Activated naive CD8-positive, alpha-beta T cell treated with anti-CD3 and anti-CD28 coated beads, Interleukin-2, amount 10 ng/mL, durations not matched to agents 7 days and 5 days (primary cell): ENCODE measurements around the gene PHAF1. TPM values are rescaled to one million over a fixed set of nuclear protein-coding genes. Genes with fewer than 3 reads are reported as not detected.

Experiments
- ATAC-seq: fragments of 150-1000 bp; cut with Tn5 transposase; one replicate; pipeline ENCODE4 v1.10.0; 2021; ENCODE audit warnings: low read depth, moderate library complexity
- POLR2A ChIA-PET: fragments of 350-600 bp; sonication (Branson Sonifier 250); formaldehyde crosslinking; loops from one replicate; lab custom pipeline; 2021; ENCODE audit warnings: antibody characterized with exemption; lab: Charles Lee
- DNase-seq: peaks from one replicate; pipeline ENCODE4 v3.0.0; 2021
- H3K27ac Mint-ChIP-seq: one replicate; pipeline ENCODE4 v1.8.0; 2022; ENCODE audit warnings: mild to moderate bottlenecking, mixed read lengths
- H3K27me3 Mint-ChIP-seq: one replicate; pipeline ENCODE4 v1.8.0; 2022; ENCODE audit warnings: mild to moderate bottlenecking, moderate library complexity, mixed read lengths
- H3K36me3 Mint-ChIP-seq: one replicate; pipeline ENCODE4 v1.8.0; 2021; ENCODE audit warnings: mild to moderate bottlenecking, mixed read lengths
- H3K4me1 Mint-ChIP-seq: one replicate; pipeline ENCODE4 v1.8.0; 2021; ENCODE audit warnings: mixed read lengths
- H3K4me3 Mint-ChIP-seq: one replicate; pipeline ENCODE4 v1.8.0; 2022; ENCODE audit warnings: mild to moderate bottlenecking, moderate library complexity, mixed read lengths
- H3K9me3 Mint-ChIP-seq: one replicate; pipeline ENCODE4 v1.8.0; 2021; ENCODE audit warnings: mixed read lengths
- total RNA-seq, 2 experiments: library from RNA; stranded (reverse); gene quantifications; one replicate each; pipeline ENCODE4 v1.2.3, GENCODE V29; 2021

Gene PHAF1
- total RNA-seq, 2 experiments from 2014 or later = 16.6 to 17.3 TPM

- Mint-ChIP-seq H3K4me1 (peaks cover 8% of the 10 kb centered on the region), H3K27ac (peak overlapping the region; percentile 76), H3K27me3 (peaks cover 14% of the 10 kb centered on the region), H3K4me3 (peak overlapping the region; percentile 86), H3K9me3 (no peaks in the 10 kb centered on the region), H3K36me3 (no peaks in the 10 kb centered on the region)
- POLR2A ChIA-PET = interaction anchor here (0.8 to 3.4 kb wide), 9 partner anchors 9 to 201 kb away, joined by 3 to 14 read pairs (median 4); partner anchors contain the start of genes B3GNT9, FBXL8 and TRADD
- DNase-seq (peak; percentile 90), ATAC-seq (peak; percentile 24)
Observed at GRCh38 chr16:67184995-67185650, 75.4 kb downstream of the PHAF1 start.

GRCh38 chr16:67185651-67186134, 76.0 kb downstream of the PHAF1 start:
- POLR2A ChIA-PET = interaction anchor here (0.8 to 3.4 kb wide), 7 partner anchors 26 to 202 kb away, joined by 3 to 14 read pairs (median 4); partner anchors contain the start of genes B3GNT9, FBXL8 and TRADD
- Mint-ChIP-seq H3K27ac (no peak overlapping the region), H3K4me3 (peak overlapping the region; percentile 86), H3K9me3 (no peaks in the 10 kb centered on the region), H3K4me1 (peaks cover 8% of the 10 kb centered on the region), H3K36me3 (no peaks in the 10 kb centered on the region), H3K27me3 (peaks cover 14% of the 10 kb centered on the region)
- no peak for ATAC-seq
- DNase-seq = no peak

- Mint-ChIP-seq H3K27me3 (peaks cover 14% of the 10 kb centered on the region), H3K36me3 (no peaks in the 10 kb centered on the region), H3K27ac (no peak overlapping the region), H3K4me3 (no peak overlapping the region), H3K4me1 (peaks cover 11% of the 10 kb centered on the region), H3K9me3 (no peaks in the 10 kb centered on the region)
- POLR2A ChIA-PET = no interaction called here
- no peak for ATAC-seq
- DNase-seq = no peak
Observed at GRCh38 chr16:67186550-67186950, 76.8 kb downstream of the PHAF1 start.

GRCh38 chr16:67187175-67187890, 77.6 kb downstream of the PHAF1 start:
- Mint-ChIP-seq H3K4me3 (no peak overlapping the region), H3K9me3 (no peaks in the 10 kb centered on the region), H3K27me3 (peaks cover 14% of the 10 kb centered on the region), H3K4me1 (peaks cover 14% of the 10 kb centered on the region), H3K27ac (no peak overlapping the region), H3K36me3 (no peaks in the 10 kb centered on the region)
- DNase-seq = no peak
- POLR2A ChIA-PET = no interaction called here
- no peak for ATAC-seq

- H3K9me3 Mint-ChIP-seq = no peaks in the 10 kb centered on the region
- H3K27me3 Mint-ChIP-seq = peaks cover 14% of the 10 kb centered on the region
- no peak for ATAC-seq
- H3K27ac Mint-ChIP-seq = peak overlapping the region; percentile 34
- DNase-seq = no peak
- peaks cover 4% of the 10 kb centered on the region for H3K36me3 Mint-ChIP-seq
- POLR2A ChIA-PET = no interaction called here
- H3K4me3 Mint-ChIP-seq = no peak overlapping the region
- H3K4me1 Mint-ChIP-seq = peaks cover 23% of the 10 kb centered on the region
Observed at GRCh38 chr16:67188323-67188722, 78.6 kb downstream of the PHAF1 start.

- H3K27me3 Mint-ChIP-seq = peaks cover 14% of the 10 kb centered on the region
- no peak overlapping the region for H3K4me3 Mint-ChIP-seq
- no peak overlapping the region for H3K27ac Mint-ChIP-seq
- peaks cover 4% of the 10 kb centered on the region for H3K36me3 Mint-ChIP-seq
- no peaks in the 10 kb centered on the region for H3K9me3 Mint-ChIP-seq
- no peak for DNase-seq
- POLR2A ChIA-PET = no interaction called here
- ATAC-seq = no peak
- peaks cover 28% of the 10 kb centered on the region for H3K4me1 Mint-ChIP-seq
Observed at GRCh38 chr16:67188798-67189197, 79.1 kb downstream of the PHAF1 start.

GRCh38 chr16:67190041-67190440, 80.3 kb downstream of the PHAF1 start, which contains the start of gene EXOC3L1:
Gene EXOC3L1 (minus strand): TSS chr16:67190136. CDS start chr16:67189676, 460 bp downstream.
- Mint-ChIP-seq H3K27ac (no peak within 1 kb of the TSS), H3K4me1 (peaks cover 31% of the 10 kb centered on the region), H3K36me3 (peaks cover 4% of the 10 kb centered on the region), H3K9me3 (no peaks in the 10 kb centered on the region), H3K4me3 (no peak within 1 kb of the TSS), H3K27me3 (peaks cover 14% of the 10 kb centered on the region)
- POLR2A ChIA-PET = interaction anchor here (0.6 kb wide), 1 partner anchor 177 kb away, joined by 3 read pairs; no protein-coding TSS in a partner anchor
- ATAC-seq (no peak), DNase-seq (no peak)

GRCh38 chr16:67190448-67191399, 81.0 kb downstream of the PHAF1 start:
- H3K27ac Mint-ChIP-seq = peak overlapping the region; percentile 84
- peaks cover 6% of the 10 kb centered on the region for H3K36me3 Mint-ChIP-seq
- no peak overlapping the region for H3K4me3 Mint-ChIP-seq
- POLR2A ChIA-PET = interaction anchor here (0.5 to 0.6 kb wide), 2 partner anchors 37 to 177 kb away, joined by 3 read pairs; no protein-coding TSS in a partner anchor
- ATAC-seq = no peak
- peaks cover 24% of the 10 kb centered on the region for H3K4me1 Mint-ChIP-seq
- H3K27me3 Mint-ChIP-seq = peaks cover 7% of the 10 kb centered on the region
- no peak for DNase-seq
- no peaks in the 10 kb centered on the region for H3K9me3 Mint-ChIP-seq

- Mint-ChIP-seq H3K4me1 (peaks cover 27% of the 10 kb centered on the region), H3K9me3 (no peaks in the 10 kb centered on the region), H3K4me3 (peak overlapping the region; percentile 95), H3K36me3 (peaks cover 12% of the 10 kb centered on the region), H3K27me3 (peaks cover 4% of the 10 kb centered on the region), H3K27ac (peak overlapping the region; percentile 84)
- peak; percentile 45 for ATAC-seq
- POLR2A ChIA-PET = interaction anchor here (0.7 to 1.0 kb wide), 2 partner anchors 26 to 208 kb away, joined by 3 to 4 read pairs; partner anchors contain the start of gene HSF4
- no peak for DNase-seq
Observed at GRCh38 chr16:67191411-67191994, 81.8 kb downstream of the PHAF1 start.

GRCh38 chr16:67191995-67192681, 82.4 kb downstream of the PHAF1 start, which contains the start of gene E2F4:
Gene E2F4 (plus strand): TSS chr16:67192155. CDS start chr16:67192228, 73 bp downstream.
- H3K4me1 Mint-ChIP-seq = peaks cover 27% of the 10 kb centered on the region
- H3K27me3 Mint-ChIP-seq = no peaks in the 10 kb centered on the region
- peak; percentile 90 for DNase-seq
- peaks cover 17% of the 10 kb centered on the region for H3K36me3 Mint-ChIP-seq
- H3K4me3 Mint-ChIP-seq = peak within 1 kb of the TSS; percentile 95
- H3K27ac Mint-ChIP-seq = peak within 1 kb of the TSS; percentile 86
- peak; percentile 91 for ATAC-seq
- POLR2A ChIA-PET = interaction anchor here (0.7 to 1.4 kb wide), 9 partner anchors 9 to 209 kb away, joined by 3 to 11 read pairs (median 3); partner anchors contain the start of genes HSF4, MATCAP1, SLC9A5 and TMEM208
- no peaks in the 10 kb centered on the region for H3K9me3 Mint-ChIP-seq

- Mint-ChIP-seq H3K27me3 (no peaks in the 10 kb centered on the region), H3K9me3 (no peaks in the 10 kb centered on the region), H3K36me3 (peaks cover 17% of the 10 kb centered on the region), H3K4me3 (peak overlapping the region; percentile 95), H3K27ac (peak overlapping the region; percentile 86), H3K4me1 (peaks cover 27% of the 10 kb centered on the region)
- DNase-seq (no peak), ATAC-seq (no peak)
- POLR2A ChIA-PET = interaction anchor here (1.0 to 1.4 kb wide), 8 partner anchors 9 to 210 kb away, joined by 3 to 11 read pairs (median 3); partner anchors contain the start of genes MATCAP1, SLC9A5 and TMEM208
Observed at GRCh38 chr16:67192781-67193361, 83.1 kb downstream of the PHAF1 start.
